Superior temporal gyrus (tissue), 1 donor: ENCODE data around the gene ROBO1.
"Not testable (repeated sequence)": the region's sequence is repeated elsewhere in the genome, so short reads cannot be mapped to it uniquely, and the experiment has no call there.

ENCODE experiments used
- DNase-seq: peaks from one replicate; pipeline ENCODE4 v3.0.0-alpha.2; 2016; ENCODE audit errors: extremely low spot score

ROBO1 gene

DNA sequence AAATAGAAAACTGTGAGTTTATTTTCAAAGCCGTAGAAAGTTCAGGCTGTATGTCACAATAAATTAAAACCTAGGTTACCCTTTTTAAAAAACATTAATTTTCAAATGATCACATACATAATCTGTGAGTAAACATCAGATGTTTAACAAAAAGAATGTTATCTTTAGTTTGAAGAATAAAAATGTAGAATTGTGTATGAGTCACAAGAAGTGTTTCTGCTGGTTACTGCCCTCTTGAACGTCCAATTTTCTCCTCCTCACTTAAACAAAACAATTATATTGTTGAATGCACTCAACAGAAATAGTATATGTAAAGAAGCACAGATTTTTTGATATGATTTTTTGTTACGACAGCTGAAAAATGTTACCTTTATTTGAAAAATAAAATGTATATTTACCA, 855.1 kb downstream of the ROBO1 start:
- DNase-seq, result no peak

GRCh38 chr3:78912259-78912658, 855.5 kb downstream of the ROBO1 start:
- no peak for DNase-seq

DNA sequence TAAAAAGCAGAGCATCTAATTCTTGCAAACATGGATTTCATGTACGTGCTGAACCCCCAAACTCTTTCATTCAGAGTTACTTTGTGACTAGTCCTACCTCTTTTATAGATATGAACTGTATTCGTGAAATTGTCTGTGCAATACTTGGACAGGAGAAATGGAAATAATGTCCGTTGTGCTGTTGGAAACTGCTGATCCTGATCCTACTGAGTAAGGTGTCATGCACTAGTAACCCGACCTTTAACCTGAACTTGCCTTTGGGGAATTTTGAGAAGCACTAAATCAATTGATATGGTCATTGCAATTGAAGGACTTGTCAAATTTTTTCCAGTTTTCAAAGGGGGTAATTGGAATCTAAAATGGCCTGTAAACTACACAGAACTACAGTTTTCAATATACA, 856.4 kb downstream of the ROBO1 start:
- DNase-seq, result no peak

DNA sequence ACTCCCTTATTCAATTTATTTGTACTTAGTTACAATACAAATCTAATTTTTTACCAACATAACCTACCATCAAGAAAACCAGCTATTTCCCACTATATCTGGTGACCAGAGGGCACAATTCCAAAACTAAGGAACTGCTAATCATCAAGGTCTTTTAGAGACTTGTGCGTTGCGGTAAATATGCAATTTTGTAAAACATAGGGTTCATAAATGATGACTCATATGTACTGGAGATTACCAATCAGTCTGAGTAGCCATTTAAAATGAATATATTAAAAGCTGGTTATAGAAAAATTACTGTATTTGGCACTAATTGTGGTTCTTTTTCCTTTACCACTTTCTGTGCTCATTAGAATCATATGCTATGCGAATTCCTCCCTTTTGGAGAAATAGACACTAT, 859.6 kb downstream of the ROBO1 start:
- DNase-seq, result no peak

DNA sequence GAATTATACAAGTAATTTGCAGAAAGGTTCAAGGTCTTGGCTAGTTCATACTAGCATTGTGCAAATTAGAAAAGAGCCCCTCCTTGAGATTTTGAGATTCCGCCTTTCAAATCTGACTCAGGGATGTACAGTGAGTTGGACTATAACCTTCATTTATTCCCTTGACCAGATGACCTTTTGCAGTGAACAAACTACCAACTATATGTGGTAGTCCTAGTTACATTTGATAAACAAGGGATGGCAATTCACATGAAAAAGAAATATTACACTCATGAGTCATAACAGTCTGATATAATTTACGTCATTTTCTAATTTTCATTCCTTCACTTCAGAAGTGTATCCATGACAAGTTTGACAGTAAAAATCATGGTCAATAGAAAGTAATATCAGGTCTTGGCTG, 860.4 kb downstream of the ROBO1 start:
- no peak for DNase-seq

- DNase-seq, result no peak
These were observed 860.9 kb downstream of the ROBO1 start for GRCh38 chr3:78906930-78907329.

- no peak for DNase-seq
These were observed 861.6 kb downstream of the ROBO1 start for GRCh38 chr3:78906245-78906644.

GRCh38 chr3:78905700-78906099, 862.1 kb downstream of the ROBO1 start:
- DNase-seq, result no peak

GRCh38 chr3:78901544-78901943, 866.3 kb downstream of the ROBO1 start:
- no peak for DNase-seq

- no peak for DNase-seq
These were observed 866.9 kb downstream of the ROBO1 start for GRCh38 chr3:78900880-78901279.

DNA sequence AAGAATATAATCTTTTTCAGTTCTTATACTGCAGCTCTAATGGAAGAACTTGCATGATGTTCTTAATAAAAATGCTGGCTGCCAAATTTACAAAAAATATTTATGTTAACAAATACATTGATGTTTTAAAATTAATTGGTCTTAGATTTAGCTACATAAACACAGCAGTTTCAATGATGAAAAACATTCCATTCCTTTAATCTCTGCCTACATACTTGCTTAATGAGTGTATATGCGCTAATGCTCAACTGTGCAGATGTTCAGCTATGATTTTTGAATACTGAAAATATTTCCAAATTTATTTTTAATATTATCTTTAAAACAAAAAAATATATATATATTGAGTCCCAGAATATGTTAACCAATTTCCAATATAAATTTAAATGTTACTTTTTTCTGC, 867.4 kb downstream of the ROBO1 start:
- DNase-seq, result no peak

- no peak for DNase-seq
These were observed 872.3 kb downstream of the ROBO1 start for GRCh38 chr3:78895528-78895927.

DNA sequence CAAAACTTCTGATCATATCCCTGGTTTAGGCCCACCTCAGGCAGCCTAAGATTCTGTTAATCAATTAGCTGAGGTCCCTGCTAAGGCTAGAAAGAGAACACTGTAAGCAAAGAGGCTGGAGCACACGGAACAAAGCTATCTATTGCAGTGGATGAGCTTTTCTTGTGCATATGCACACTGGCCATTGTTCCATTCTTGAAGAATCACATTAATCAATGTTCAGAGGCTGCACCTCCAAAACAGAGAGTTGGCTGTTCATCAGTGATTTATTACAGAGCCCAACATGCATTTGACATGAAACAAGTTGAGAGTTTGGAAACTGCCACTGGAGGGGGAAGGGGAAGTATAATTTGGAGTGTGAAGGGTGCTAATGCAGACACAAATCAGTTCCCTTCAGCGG, 873.0 kb downstream of the ROBO1 start:
- peak; percentile 58 for DNase-seq

- DNase-seq, result no peak
These were observed 874.6 kb downstream of the ROBO1 start for GRCh38 chr3:78893161-78893560.

- peak; percentile 45 for DNase-seq
These were observed 878.5 kb downstream of the ROBO1 start for GRCh38 chr3:78889348-78889747.

- DNase-seq, result no peak
These were observed 879.2 kb downstream of the ROBO1 start for GRCh38 chr3:78888635-78889034.

GRCh38 chr3:78887547-78888011, 880.2 kb downstream of the ROBO1 start:
- DNase-seq, result peak; percentile 55

GRCh38 chr3:78887029-78887428, 880.8 kb downstream of the ROBO1 start:
- DNase-seq, result no peak

DNA sequence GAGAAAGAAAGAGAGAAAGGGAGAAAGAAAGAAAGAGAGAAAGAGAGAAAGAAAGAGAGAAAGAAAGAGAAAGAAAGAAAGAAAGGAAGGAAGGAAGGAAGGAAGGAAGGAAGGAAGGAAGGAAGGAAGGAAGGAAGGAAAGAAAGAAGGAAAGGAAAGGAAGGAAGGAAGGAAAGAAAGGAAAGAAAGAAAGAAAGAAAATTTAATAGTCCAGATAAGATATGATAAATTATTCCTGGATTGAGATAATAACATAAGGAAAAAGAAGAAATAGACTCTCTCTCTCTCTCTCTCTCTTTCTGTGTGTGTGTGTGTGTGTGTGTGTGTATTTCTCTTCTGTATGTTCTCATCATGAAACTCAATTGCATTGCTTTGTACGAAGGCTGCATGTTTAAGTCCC, 883.2 kb downstream of the ROBO1 start:
- DNase-seq, result not testable (repeated sequence)

DNA sequence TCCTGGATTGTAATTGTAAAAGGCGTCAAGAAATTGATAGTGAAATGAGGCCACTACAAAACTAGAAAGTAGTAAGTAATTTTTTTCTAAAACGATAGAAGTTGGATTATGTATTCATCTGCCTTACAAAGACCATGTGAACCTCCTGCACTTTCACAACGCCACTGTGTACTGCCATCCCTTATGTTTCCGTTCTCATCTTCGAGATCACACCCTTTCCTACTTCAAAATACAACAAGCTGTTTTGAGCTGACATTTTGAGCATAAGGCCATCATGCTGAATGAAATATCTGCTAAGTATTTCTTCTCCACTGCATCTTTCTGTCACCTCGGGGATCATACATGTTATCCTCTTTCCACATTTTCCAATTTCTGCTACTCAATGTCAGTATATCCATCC, 885.5 kb downstream of the ROBO1 start:
- no peak for DNase-seq

DNA sequence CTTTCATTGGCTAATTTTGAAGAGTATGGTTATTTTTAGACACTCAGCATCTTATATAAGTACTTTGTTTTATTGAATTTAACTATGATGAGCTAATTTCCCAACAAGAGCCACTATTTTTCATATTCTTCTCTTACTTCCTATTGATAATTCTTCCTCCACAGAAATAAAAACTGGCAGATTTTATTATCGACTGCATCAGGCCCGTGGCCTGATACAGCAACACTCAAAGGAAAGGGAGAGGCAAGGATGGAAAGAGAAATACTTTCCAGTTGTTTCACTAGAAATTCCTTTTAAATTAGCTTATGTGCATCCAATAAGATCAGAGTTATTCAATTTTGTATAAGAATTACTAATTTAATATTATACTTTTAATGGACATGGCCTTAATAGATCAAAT, 886.3 kb downstream of the ROBO1 start:
- DNase-seq, result no peak

DNA sequence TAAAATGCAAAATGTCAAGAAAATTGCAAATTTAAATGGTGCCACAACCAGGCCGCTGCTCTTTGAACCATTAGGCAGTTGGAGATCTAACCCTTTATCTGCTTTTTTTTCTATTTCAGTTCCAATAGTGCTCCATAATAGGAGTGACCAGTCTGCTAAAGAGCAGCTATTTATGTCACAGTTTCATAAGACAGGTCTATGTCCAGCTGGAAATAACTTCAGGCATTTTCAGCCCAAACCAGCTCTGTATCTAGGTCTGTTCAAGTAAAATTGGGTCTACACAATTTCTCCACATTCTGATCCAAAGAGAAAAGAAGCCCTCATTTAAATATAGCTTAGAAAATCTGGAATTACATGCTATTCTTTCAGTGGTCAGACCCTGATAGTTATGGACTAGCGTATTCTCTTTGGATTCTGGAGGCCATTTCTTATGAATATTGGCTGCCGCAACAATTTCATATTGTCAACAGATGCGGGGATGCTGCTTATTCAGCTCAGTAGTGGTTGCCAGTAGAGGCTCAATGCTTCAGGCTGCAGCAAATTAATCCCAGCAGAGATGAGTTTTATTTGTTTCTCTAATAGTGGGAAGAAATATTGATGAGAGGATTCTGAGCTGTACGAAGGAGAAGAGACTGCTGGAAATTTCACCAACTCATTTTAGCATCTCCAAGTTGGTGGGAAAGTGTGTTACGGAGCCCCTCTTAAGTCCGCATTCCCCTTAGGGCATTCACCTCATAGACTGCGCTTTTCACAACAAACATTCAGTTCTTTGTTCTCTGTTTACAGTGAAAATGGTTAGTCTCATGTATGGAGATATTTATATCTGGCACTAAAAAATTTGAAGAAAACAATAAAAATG, 887.0 kb downstream of the ROBO1 start:
- peak; percentile 79 for DNase-seq

- DNase-seq, result peak; percentile 53
These were observed 888.4 kb downstream of the ROBO1 start for GRCh38 chr3:78879295-78879860.
